D721Med (cell line): ENCODE measurements around the gene FABP1.

Experiments used
- DNase-seq: peaks from one replicate; pipeline ENCODE4 v3.0.0; 2011; ENCODE audit warnings: low spot score; ENCODE audit not compliant: insufficient read length
- FAIRE-seq: peaks from 2 replicates; lab custom pipeline; 2011; peaks lifted over from hg19 to GRCh38; lab: Jason Lieb, UNC
- TF ChIP-seq, protein P1 (sequence below): IDR thresholded peaks from 2 replicates; pipeline ENCODE4 v1.5.1; 2012; ENCODE audit warnings: mild to moderate bottlenecking, control low read depth; ENCODE audit not compliant: insufficient read depth; ENCODE audit errors: missing control alignments

FABP1 gene

GRCh38 chr2:88114889-88115288 lies 13.0 kb downstream of the FABP1 start:
- no peak for FAIRE-seq
- TF ChIP-seq, protein P1, sequence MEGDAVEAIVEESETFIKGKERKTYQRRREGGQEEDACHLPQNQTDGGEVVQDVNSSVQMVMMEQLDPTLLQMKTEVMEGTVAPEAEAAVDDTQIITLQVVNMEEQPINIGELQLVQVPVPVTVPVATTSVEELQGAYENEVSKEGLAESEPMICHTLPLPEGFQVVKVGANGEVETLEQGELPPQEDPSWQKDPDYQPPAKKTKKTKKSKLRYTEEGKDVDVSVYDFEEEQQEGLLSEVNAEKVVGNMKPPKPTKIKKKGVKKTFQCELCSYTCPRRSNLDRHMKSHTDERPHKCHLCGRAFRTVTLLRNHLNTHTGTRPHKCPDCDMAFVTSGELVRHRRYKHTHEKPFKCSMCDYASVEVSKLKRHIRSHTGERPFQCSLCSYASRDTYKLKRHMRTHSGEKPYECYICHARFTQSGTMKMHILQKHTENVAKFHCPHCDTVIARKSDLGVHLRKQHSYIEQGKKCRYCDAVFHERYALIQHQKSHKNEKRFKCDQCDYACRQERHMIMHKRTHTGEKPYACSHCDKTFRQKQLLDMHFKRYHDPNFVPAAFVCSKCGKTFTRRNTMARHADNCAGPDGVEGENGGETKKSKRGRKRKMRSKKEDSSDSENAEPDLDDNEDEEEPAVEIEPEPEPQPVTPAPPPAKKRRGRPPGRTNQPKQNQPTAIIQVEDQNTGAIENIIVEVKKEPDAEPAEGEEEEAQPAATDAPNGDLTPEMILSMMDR = no peak
- DNase-seq = no peak

GRCh38 chr2:88113069-88113468 lies 14.8 kb downstream of the FABP1 start:
- DNase-seq = no peak
- TF ChIP-seq, protein P1 = no peak
- FAIRE-seq = no peak

- DNase-seq = no peak
- FAIRE-seq = no peak
Observed at GRCh38 chr2:88110830-88111229, 17.0 kb downstream of the FABP1 start.

DNA sequence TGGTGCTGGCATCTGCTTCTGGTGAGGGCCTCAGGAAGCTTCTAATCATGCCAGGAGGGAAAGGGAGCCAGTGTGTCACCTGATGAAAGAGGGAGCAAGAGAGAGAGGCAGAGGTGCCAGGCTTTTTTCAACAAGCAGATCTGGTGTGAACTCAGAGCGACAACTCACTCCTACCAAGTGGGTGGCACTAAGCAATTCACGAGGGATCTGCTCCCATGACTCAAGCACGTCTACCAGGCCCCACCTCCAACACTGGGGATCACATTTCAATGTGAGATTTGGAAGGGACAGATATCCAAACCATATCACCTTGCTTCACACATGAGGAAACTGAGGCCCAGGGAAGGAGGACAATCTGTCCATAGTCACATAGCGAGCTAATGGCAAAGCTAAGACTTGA lies 19.1 kb downstream of the FABP1 start:
- TF ChIP-seq, protein P1 = no peak
- DNase-seq (no peak), FAIRE-seq (no peak)

More at GRCh38 chr2:88110830-88111229, 17.0 kb downstream of the FABP1 start:
- TF ChIP-seq, protein P1 = no peak

DNA sequence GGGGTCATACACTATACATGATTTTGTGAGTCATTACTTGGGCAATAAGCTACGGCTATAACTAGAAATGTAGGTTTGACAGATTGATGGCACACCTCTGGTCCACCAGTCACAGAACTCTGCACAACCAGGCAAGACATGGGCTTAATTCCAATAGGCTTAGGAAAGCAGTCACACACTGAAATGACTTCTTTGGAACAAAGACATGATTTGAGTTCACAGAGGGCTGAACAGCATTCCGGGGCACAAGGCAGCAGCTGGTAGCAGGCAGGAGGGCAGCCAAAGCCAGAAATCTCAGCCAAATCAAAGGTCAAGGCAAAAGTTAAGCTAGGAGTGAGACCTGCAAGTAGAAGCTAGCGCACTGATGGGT lies 27.4 kb downstream of the FABP1 start:
- DNase-seq (no peak), FAIRE-seq (no peak)
- TF ChIP-seq, protein P1 = no peak

DNA sequence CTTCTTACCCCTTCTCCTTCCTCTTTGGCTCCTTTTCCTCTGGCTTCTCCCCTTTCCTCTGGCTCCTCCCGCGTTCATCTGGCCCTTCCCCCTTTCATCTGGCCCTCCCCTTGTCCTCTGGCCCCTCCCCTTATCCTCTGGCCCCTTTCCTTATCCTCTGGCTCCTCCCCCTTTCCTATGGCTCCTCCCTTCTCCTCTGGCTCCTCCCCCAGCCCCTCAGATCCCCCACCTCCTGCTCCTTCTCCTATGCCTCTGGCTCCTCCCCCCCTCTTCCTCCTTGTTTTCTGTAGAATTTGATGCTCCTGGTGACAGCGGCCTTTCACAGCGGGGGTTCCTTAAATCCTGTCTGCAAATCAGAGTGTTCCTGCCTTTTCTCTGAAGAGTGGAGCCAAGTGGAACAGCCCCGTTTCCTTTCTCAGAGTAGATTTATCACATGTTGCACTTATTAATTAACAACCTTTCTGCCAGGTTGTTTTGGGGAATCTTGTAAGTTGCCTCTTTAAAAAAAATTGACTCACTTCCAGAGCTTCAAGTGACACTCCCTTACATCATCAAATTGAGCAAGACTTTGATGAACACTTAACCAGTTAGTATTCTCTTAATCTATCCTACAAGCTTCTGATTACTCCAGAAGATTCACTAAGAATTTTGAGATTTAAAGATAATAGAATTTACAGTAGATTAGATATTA lies 27.9 kb downstream of the FABP1 start:
- no peak for FAIRE-seq
- TF ChIP-seq, protein P1 = no peak

DNA sequence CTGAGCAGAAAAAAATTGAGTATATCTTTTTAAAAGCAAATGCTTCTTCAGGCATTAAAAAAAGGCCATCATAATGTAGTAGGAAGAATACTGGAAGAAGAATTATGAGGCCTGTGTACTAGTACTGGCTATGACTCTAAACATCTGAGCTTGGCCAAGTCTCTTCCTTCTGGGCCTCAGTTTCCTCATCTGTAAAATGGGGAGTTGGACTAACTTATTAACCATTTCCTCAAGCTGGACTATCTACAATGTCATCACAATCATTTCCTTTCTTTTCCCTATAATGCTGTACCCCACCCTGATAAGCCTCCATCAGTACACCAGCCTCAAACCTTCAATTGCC lies 29.3 kb downstream of the FABP1 start:
- TF ChIP-seq, protein P1 = no peak
- DNase-seq (no peak), FAIRE-seq (no peak)

More for the DNA sequence above, 27.9 kb downstream of the FABP1 start:
- no peak for DNase-seq
